ENCODE results near the gene MAGEA8.
"Not testable (repeated sequence)": the region's sequence is repeated elsewhere in the genome, so short reads cannot be mapped to it uniquely, and the experiment has no call there.

MAGEA8 gene, protein sequence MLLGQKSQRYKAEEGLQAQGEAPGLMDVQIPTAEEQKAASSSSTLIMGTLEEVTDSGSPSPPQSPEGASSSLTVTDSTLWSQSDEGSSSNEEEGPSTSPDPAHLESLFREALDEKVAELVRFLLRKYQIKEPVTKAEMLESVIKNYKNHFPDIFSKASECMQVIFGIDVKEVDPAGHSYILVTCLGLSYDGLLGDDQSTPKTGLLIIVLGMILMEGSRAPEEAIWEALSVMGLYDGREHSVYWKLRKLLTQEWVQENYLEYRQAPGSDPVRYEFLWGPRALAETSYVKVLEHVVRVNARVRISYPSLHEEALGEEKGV

DNA sequence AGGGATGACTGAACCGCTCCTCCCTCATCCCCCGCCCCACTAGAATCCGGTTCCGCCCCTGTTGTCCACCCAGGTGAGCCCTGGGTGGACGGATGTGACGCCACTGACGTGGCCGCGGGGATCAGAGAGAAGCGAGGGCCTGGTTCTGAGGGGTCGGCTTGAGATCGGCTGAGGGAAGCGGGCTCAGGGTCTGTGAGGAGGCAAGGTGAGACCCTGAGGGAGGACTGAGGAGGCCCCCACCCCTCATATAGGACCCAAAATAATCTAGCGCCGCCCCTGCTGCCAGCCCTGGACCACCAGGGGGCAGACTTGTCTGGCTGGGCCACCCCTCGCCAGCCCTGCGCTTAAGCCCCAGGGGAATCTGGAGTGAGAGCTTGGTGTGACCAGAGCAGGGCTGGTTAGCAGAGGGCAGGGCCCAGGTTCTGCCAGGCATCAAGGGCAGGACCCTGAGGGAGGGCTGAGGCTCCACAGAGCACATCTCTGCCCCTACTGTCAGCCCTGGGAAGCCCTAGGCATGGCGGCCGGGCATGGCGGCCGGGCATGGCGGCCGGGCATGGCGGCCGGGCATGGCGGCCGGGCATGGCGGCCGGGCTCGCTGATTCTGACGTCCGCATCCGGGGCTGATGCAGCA is at the start of gene MAGEA8:
Gene MAGEA8, plus strand, starts transcription at position 103 of the 631 bp plus-strand sequence. CDS start 3,090 bp downstream, outside the sequence.
- no peak for DNase-seq (ENCODE audit: low read depth in 2 of 2)

DNA sequence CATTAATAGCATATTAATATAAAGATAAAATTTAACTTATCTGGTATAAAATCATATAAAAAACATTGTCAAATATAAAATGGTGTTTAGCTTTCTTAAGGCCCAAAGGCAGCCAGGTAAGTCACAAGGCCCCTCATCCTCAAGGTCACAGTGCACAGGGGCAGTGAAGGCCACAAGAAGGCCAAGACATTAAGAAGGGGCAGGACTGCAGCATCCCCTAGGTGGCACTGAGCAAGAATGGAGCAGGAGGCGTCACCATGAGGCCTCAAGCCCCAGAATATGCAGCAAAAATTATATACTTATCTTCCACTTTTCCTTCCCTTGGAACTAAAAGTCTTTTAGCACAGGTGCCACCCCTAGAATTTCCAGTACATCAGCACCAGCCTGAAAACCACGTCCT is 49.5 kb upstream of the MAGEA8 start:
- no peak for DNase-seq (ENCODE audit: low read depth in 2 of 2)

DNA sequence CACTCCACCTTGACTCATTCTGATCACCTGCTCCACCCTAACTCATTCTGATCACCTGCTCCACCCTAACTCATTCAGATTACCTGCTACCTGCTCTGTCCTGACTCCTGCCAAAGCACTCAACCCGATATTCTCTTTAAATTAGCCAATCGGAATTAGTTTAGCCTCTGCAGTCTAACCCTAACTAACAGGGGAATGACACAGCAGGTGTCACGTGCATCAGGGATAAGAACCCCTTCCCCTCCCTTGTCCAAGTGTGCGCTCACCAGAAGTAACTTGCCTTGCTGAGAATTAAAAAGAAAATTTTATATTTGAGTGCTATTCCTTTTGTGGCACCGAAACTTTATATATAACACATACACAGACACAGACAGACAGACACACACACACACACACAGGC is 44.3 kb upstream of the MAGEA8 start:
- not testable (repeated sequence) for DNase-seq (ENCODE audit: low read depth in 2 of 2)

DNA sequence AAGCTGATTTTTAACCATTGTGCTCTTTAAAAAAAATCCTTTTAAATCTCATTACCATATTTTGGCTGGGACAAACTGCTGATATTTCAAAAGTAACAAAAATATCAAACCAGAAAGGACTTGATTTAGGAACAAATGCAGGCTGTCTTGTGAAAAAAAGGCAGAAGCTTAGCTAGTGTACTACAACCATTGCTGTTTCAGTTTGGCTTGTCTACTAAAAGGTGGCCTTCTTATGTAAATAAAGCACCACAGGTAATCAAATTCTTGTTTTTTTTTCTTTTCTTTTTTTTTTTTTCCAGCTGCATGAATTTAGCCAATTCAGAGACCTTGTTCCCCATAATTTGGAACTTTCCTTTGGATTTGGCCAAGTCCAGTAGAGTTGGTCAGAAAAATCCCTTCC is 43.8 kb upstream of the MAGEA8 start:
- no peak for DNase-seq (ENCODE audit: low read depth in 2 of 2)

DNA sequence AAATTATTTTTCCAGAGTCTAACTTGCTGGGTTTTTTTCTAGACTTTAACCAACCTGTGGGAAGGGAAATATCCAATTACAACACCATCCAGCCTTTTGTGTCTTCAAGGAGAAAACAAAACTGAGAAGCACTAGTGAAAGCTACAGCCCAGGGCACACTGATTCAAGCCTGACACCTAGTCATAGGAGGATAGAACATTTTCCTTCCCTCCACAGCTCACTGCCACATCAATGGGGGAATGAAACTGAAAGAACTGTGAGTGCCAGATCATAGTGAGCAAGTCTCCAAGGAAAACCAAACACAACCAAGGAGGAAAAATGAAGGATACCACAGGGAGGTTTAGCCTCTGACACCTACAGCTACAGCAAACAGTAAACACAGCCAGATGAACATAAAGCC is 43.3 kb upstream of the MAGEA8 start:
- no peak for DNase-seq (ENCODE audit: low read depth in 2 of 2)

DNA sequence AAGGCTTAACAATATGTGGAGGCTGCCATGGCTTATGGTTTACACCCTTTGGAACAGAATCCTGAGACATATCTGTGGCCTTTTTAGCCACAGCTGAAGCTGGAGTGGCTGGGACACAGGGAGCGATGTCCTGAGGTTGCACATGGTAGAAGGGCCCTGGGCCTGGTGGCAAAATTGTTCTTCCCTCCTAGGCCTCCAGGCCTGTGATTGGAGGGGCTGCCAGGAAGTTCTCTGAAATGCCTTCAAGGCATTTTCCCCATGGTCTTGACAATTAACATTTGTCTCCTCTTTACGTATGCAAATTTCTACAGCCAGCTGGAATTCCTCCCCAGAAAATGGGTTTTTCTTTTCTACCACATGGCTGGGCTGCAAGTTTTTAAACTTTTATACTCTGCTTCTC is 39.1 kb upstream of the MAGEA8 start:
- DNase-seq (ENCODE audit: low read depth in 2 of 2): no peak

DNA sequence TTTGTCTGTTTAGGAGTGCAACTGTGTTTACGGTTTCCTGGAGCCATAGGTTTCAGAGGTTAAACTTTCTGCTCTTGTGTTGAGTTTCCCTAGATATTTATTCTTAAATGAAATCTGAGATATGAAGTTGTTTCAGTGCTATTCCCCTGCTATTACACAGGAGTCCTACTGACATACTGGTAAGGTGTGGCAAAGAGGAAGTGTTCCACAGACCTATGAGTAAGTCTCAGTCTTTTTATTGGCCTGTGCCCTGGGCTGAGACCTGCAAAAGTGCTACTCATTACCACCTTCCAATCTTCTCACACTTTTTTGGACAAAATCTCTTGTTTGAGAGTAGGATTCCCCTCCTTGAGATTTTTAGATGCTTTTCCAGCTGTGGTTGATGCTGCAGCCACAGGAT is 35.6 kb upstream of the MAGEA8 start:
- no peak for DNase-seq (ENCODE audit: low read depth in 2 of 2)

DNA sequence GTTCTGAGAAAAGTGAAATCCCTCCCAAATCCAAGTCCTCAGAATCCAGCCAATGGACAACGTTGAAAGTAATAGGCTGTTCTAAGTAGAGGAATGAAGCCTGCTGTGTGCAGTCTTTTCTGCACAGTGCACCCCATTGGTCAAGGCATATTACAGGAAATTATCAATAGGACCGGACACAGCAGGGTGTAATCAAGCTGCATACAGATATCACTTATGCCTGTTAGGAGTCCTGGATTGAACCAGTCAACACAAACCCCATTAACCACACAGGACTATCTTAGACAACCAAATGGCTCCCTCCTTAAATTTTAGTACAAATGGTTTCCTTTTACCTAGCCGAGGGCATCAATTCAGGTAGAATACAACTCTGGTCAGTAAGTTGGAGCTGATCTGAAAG is 34.2 kb upstream of the MAGEA8 start:
- DNase-seq (ENCODE audit: low read depth in 2 of 2): no peak

DNA sequence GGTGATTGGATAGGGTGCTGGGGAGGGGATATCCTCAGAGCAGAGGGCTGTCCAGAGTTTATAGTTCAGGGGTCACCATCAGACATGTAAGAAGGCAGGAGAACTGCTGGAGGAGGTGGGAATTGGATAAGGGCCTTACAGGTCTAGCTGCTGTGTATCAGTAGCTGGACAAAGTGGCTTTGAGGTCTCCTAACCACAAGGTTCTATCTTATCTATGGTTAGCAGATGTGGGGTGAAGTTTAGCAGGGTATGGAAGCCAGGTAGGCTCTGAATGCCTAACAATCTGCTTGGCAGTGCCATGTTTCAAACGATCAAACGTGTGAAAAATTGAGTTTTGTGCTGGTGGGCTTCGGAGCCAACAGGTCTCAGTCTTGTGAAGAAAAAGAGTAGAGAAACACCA is 32.1 kb upstream of the MAGEA8 start:
- no peak for DNase-seq (ENCODE audit: low read depth in 2 of 2)

DNA sequence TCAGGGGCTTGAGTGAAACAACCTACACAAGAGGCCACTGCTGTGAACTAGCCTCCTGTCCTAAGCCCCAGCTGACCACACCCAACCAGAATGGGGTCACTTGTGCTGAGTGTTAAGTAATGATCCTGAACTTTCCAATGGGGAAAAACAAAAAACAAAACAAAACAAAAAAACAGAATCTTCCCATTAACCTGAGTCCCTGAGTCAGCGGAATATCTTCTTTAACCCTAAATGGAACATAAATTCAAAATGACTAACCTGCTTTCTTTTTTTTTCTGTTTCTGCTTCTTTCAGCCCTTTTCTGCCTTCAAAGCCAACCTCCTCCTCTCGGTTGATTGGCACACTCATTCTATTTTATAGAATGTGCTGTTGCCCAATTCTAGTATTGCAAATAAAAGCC is 31.2 kb upstream of the MAGEA8 start:
- DNase-seq (ENCODE audit: low read depth in 2 of 2): no peak

DNA sequence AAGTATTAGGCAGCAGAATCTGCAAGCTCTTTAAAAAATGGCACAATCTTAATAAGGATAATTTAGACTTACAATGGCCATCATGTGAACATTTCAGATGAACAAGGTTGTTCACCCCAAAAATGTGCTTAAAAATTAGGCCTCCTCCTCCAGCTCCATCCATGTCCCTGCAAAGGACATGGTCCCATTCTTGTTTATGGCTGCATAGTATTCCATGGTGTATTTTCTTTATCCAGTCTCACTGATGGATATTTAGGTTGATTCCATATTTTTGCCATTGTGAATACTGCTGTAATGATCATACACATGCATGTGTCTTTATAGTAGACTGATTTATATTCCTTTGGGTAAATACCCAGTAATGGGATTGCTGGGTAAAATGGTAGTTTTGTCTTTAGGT is 29.1 kb upstream of the MAGEA8 start:
- DNase-seq (ENCODE audit: low read depth in 2 of 2): no peak

DNA sequence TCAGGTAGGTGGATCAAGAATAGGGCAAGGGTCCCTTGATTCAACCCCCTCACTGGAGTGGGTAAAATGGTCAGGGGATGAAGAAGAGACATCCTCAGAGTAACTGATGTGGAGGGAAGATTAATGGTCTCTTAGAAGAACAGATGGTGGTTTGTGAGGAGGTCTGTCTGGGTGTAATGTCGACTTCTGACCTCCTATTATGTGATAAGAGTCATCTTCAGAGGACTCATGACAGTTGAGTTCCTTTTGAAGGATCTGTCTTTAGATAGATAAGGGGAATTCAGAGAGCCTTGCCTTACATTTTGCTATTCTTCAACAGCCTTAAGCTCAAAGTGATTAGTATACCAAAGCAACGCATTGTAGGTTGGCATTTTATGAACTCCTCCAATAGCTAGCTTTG is 27.1 kb upstream of the MAGEA8 start:
- DNase-seq (ENCODE audit: low read depth in 2 of 2): no peak

DNA sequence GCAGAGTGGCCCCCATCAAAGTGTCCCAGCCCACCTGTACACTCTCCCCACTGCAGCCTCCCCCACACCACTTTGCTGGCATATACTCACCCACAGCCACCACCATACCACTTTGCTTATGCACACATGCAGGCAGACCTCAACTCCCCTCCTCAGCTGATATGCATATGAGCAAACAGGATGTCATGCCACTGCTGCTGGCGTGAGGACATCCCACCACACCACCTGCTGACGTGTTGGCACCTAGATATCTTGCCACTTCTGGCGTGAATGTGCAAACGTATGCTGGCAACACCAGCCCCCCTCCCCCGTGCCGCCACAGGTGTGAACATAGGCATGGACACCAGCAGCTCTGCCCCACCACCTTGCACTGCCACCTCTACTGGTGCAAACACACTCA is 22.4 kb upstream of the MAGEA8 start:
- no peak for DNase-seq (ENCODE audit: low read depth in 2 of 2)

DNA sequence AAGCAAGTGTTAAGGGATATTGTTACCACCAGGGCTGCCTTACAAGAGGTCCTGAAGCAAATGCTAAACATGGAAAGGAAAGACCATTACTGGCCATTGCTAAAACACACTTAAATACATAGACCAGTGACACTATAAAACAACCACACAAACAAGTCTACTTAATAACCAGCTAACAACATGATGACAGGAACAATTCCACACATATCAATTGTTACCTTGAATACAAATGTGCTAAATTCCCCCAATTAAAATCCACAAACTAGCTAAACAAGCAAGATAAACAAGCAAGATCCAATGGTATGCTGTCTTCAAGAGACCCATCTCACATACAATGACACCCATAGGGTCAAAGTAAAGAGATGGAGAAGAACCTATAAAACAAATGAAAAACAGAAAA is 20.5 kb upstream of the MAGEA8 start:
- DNase-seq (ENCODE audit: low read depth in 2 of 2): no peak

DNA sequence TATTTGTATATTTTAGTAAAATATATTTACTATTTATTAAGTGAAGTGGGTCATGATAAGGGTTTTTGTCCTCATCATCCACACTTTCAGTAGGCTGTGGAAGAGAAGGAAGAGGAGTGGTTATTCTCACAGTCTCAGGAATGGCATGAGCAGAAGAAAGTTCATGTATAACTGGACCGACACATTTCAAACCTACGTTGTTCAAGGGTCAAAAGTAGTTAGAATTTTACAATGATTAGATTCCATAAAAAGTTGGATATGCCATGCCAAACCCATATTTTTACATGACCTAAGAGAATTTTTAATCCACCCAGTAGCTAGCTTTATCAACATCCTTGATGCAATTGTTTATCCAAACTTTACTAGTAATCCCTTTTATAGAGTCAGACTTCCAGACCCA is 15.6 kb upstream of the MAGEA8 start:
- DNase-seq (ENCODE audit: low read depth in 2 of 2): no peak

DNA sequence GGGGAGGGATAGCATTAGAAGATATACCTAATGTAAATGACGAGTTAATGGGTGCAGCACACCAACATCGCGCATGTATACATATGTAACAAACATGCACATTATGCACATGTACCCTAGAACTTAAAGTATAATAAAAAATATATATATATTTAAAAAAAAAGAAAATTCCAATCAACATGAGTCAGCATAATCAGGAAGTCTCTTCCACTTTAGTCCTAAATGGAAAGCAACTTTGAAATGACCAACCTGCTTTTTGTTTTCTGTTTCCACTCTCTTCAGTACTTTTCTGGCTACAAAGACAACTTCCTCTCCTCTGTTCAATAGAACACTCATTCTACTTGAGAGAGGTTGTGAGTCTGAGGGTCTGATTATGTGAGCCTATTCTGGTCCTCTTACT is 13.5 kb upstream of the MAGEA8 start:
- no peak for DNase-seq (ENCODE audit: low read depth in 2 of 2)

DNA sequence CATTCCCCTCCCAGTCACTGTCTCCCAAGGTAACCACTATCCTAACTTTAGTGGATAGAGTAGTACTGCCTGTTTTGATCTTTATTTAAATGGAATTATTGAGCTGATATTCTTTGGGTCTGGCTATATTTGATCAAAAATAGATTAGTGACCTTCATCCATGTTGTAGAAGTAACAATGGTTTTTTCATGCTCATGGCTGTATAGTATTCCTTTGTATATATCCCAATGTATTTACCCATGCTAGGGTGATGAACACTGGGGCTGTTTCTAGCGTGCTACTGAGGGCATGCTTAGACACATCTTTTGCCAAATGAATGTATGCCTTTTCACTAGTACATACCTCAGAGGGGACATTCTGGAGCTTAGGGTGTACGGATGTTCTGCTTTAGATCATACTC is 10.1 kb upstream of the MAGEA8 start:
- DNase-seq (ENCODE audit: low read depth in 2 of 2): no peak

DNA sequence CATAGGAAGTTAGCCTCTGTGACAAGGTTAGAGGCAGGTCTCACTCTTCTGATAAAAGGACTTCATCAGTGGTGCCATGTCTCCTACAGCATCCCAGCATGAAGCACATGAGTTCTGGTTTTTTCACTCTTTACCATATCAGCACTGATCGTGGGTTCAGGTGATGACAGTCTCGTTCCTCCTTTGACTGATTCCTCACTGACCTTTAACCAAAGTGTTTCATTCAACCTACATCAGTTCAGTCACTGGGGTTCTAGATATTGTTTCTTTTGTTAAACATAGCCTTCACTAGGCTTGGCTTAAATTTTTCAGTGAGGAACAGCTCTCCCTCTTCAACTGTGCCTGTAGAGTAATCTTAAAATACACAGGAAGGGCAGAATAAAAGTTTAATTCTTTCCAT is 9.6 kb upstream of the MAGEA8 start:
- no peak for DNase-seq (ENCODE audit: low read depth in 2 of 2)

DNA sequence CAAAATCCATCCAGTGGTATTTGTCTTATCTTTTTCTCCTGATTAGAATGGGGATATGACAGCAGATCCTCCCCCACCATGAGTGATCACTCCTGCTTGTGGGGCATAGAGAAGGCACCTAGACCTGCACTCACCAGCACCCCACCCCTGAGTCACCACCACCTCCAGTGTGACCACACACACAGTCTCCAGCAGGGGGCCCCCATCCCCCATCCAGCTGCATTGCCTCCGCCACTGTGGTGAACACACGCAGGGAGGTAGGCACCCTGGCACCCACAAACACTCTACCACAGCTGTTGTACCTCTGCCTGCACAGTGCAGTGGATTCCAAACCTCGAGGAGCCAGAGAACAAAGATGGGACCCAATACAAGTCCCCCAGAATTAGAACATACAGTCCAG is 9.0 kb upstream of the MAGEA8 start:
- DNase-seq (ENCODE audit: low read depth in 2 of 2): peak; percentile 31 to 51

DNA sequence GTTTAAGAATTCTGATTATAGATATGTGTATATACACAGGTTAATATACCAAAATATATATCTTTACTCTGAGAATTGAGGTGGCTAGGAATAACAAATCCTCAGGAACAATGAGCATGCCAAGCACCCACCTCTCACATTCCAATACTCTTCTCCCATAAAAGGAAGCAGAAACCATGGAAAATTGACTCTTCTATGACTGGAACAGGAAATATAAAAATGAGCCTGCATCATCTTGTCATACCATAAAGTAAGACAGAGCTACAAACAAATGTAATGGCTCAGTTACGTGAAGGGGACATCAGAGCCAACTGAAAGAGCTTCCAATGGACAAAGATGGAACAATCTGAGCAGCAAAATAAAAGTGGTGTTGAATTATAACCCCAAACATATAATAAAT is 3.8 kb upstream of the MAGEA8 start:
- DNase-seq (ENCODE audit: low read depth in 2 of 2): no peak

DNA sequence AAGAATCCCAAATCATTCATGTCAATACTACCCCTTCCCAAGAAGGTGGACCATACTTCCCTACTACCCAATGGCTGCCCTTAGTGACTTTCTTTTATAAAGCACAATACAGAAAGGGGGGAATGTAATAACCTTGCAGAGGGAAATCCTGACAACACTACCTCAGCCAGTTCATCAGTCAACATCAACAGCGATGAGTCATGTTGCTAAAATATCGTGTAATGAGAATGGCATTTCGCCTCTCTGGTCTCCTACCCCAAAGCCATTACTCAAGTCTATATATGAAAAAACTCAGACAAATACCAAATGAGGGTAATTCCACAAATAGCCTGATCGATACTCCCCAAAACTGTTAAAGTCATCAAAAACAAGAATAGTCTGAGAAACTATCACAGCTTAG is 3.3 kb upstream of the MAGEA8 start:
- DNase-seq (ENCODE audit: low read depth in 2 of 2): no peak

DNA sequence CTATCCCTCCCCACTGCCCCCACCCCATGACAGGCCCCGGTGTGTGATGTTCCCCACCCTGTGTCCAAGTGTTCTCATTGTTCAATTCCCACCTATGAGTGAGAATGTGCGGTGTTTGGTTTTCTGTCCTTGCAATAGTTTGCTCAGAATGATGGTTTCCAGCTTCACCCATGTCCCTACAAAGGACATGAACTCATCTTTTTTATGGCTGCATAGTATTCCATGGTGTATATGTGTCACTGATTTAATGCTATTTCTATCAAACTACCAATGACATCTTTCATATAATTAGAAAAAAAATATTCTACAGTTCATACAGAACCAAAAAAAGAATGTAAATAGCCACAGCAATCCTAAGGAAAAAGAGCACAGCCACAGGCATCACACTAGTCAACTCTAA is 9.8 kb downstream of the MAGEA8 start:
- not testable (repeated sequence) for DNase-seq (ENCODE audit: low read depth in 2 of 2)

DNA sequence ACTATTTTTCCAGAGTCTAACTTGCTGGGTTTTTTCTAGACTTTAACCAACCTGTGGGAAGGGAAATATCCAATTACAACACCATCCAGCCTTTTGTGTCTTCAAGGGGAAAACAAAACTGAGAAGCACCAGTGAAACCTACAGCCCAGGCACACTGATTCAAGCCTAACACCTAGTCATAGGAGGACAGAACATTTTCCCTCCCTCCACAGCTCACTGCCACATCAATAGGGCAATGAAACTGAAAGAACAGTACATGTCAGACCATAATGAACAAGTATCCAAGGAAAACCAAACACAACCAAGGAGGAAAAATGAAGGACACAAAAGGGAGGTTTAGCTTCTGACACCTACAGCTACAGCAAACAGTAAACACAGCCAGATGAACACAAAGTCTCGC is 17.6 kb downstream of the MAGEA8 start:
- no peak for DNase-seq (ENCODE audit: low read depth in 2 of 2)

Data from stimulated activated CD4-positive, alpha-beta T cell treated with anti-CD3 and anti-CD28 coated beads, Interleukin-12 subunit alpha, Interleukin-12 subunit beta, amount 100 ng/mL, for 24 hours (primary cell).